CD4-positive, alpha-beta T cell treated with Interleukin-15 for 1 hour (primary cell): Measurements from ENCODE around the gene CDH2.

Experiments used
- DNase-seq: peaks from one replicate; pipeline ENCODE4 v3.0.0-alpha.2; 2020

CDH2 gene

DNA sequence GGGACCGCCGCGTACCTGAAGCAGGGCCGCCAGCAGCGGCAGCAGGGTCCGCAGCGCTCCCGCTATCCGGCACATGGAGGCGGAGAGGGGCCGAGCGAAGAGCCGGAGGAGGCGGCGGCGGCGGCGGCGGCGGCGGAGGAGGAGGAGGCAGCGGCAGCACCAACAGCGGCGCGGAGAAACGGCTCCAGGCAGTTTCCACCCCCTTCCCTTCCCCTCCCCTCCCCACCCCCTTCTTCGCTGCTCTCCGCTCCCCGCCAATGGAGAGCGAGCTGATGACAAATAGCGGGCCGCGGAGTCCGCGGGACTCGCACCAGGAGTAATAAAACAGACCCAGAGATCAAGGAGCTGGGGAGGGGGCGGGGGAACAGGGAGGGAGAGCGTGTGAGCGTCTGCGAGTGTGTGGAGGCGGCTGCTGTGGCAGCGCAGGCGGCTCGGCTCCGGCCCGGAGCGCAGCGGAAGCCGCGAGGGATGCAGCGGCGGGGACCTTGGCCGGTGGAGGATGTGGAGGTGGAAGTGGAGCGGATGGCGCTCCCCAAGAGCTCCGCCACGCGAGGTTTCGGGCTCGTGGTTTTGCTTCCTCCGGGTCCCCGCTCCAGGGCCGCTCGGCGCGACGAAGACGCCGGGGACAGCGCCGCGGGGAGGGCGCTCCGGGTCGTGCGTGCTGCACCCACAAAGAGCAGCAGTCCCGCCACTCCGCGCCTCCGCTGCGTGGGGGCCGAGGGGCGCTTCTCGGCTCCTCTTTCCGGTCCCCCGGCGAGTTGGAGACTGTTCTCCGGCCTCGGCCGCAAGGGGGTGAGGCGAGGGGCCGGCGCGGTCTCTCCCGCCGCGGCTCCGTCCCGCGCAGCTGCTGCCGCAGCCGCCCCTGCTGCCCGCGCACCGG lies at the start of gene CDH2:
Gene CDH2 (minus strand): TSS at position 183 of the 880 bp plus-strand sequence. CDS start 108 bp downstream, at position 75.
- no peak for DNase-seq

DNA sequence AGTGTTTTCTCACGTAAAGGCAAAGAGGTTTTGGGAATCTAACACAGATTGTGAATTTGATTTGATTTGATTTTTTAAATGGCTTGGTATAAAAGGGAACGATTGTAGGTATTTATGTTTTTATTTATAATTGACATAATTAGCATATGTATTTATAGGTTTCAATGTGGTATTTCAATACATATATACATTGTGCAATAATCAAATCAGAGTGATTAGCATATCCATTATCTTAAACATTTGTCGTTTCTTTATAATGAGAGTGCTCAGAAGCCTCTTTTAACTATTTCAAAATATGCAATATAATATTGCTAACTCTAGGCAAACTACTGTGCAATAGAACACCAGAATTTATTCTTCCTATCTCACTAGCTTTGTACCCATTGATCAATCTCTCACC lies 35.1 kb upstream of the CDH2 start:
- DNase-seq = no peak

DNA sequence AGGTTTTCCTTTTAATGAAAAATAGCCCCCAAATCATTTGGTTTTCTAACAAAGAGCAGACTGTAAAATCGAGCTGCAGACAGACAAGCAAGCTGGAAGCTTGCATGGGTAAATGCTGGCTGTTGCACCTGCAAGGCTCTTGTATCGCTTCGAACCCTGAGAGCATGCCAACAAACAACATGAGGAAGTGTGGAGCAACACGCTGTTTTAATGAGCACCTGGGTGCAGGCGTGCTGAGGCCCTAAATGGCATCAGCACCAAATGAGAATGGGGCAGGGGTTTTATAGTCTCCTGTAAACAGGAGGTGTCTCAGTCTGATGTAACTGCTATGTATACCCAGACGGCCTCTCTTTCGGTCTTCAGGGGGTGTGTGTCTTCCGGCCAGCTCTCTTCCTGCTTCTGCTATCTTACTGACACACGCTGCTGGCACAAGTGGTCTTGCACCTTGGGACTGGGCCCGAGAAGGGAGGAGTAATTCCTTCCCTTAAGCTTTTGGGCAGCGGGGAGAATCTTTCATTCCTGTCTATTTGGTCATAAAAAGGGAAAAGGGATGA lies 31.9 kb upstream of the CDH2 start:
- DNase-seq = no peak

DNA sequence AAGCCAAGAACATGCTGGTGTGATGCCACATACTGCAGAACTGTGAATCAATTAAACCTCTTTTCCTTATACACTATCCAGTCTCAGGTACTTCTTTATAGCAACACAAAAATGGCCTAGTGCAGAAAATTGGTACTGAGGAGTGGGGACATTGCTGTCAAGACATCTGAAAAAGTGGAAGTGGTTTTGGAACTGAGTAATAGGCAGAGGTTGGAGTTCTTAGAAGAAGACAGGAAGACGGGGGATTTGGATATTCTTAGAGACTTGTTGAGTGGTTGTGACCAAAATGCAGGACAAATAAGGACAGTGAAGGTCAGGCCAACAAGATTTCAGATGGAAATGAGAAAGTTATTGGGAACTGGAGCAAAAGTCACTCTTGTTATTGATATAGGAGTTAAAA lies 31.3 kb upstream of the CDH2 start:
- no peak for DNase-seq

DNA sequence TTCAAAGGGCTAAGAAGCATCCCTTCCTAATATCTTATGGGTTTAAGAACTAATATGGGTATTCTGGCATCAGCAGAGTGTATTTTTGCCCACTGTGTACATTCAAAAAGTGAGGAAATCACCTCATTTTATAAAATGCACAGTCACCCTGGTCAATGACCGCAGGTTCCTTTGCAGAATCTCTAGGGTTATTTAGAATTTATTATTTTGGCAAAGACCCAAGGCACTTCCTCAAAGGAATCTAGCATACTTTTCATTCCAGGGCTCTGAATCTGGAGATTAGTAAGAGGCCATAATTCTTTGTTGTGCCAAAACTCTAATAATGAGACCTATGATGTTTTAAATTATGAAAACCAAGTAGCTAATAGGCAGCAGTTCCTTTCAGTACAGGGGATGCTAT lies 27.2 kb upstream of the CDH2 start:
- DNase-seq = no peak

DNA sequence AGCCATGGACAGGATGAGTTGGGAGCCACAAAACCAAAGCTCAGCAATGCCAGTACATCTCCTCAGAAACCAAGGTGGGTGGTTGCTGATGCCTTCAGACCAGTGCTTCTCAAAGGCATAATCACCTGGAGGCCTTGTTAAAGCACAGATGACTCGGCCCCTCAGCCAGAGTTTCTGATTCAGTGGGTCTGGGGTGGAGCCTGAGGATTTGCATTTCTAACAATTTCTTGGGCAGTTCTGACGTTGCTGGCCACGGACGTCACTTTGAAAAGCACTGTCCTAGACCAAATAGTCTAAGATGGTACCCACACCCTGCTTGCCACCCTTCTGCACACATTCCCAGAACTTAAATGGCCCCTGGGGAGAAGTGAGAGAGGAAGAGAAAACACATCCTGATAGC lies 24.1 kb upstream of the CDH2 start:
- no peak for DNase-seq

DNA sequence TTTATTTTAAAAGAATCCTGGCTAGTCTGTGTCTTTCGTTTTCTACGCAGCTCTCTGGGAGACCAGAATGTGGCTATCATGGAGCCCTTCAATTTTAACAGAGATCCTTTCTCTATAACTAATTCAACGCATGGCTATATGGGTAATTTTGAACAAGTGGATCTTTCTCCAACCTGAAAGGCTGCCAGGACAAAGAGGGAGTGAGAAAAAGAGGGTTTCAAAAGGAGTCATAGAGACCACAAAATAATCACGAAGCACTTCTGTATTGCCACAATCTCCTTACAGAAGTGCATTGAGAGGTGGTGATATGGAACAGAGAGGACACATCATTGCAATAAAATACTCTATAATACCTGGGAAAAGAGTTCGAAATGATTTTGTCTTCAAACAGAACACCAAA lies 21.7 kb upstream of the CDH2 start:
- DNase-seq = no peak

DNA sequence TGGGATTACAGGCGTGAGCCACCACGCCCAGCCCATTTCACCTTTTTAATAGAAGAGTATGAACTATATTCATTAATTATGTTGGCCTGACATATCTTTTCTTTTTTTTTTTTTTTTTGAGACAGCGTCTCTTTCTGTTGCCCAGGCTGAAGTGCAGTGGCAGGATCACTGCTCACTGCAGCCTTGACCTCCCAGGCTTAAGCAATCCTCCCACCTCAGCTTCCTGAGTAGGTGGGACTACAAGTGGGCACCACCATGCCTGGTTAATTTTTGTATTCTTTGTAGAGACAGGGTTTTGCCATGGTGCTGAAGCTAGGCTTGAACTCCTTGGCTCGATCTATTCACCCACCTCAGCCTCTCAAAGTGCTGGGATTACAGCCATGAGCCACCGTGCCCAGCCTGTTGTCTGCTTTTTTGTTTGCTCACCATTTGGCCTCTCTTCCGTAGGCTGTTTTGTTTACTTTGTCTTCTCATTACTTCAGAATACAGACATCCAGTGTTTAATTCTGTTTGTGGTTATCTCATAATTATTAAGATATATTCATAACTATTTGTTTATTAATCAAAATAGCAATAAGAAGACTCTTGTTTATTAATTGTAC lies 16.3 kb upstream of the CDH2 start:
- DNase-seq = no peak

DNA sequence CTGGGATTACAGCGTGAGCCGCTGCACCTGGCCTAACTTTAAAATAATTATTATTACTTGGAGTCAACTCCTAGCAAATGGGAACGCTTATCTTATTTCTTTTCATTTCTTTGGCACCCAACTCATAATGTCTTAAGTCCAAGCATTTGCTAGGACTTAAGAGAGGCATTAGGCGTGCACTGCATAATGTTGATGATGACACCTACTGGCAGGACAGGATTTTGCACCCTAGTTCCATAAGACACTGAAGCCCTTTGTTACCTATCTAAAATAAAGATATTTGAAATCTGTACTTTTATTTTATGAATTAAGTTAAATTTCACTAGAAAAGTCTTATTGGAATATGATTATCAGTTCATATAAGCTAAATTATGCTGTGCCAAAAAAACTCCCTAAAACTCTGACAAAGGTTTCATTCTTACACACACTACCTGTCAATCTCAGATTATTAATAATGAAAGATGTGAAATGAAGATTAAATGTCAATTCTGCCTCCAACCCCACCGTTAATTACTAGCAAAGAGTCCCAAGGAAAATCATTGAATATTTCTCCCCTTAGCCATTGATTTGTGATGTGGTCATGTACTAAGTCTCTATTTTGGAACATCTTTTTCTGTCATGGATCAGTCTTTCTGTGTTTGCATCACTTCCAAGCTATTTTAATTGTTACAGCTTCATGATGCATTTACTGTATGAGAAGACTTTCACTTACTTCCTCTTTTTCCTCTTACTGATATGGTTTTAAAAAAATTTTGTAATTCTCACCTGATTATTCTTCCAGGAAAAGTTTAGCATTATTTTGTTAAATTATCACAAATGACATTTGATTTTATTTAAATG lies 12.7 kb upstream of the CDH2 start:
- DNase-seq = no peak

DNA sequence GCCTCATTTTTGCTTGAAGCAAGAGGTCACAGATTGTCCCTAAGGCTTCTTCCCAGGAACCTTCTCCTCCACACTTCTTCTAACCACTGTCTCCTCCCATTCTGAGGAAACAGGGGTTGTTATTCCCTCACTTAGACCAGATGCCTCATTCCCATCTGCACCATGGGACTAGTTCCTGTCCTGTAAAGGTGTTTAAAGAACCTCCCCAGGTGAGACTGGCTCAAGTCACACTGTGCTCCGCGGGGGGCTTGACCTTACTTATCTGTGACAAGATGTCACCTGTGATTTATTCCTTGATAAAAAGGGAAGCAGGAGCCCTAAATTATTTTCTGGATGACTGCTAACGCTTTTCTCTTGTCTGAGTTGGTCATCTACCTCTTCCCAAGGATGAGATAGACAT lies 8.2 kb upstream of the CDH2 start:
- DNase-seq = no peak

DNA sequence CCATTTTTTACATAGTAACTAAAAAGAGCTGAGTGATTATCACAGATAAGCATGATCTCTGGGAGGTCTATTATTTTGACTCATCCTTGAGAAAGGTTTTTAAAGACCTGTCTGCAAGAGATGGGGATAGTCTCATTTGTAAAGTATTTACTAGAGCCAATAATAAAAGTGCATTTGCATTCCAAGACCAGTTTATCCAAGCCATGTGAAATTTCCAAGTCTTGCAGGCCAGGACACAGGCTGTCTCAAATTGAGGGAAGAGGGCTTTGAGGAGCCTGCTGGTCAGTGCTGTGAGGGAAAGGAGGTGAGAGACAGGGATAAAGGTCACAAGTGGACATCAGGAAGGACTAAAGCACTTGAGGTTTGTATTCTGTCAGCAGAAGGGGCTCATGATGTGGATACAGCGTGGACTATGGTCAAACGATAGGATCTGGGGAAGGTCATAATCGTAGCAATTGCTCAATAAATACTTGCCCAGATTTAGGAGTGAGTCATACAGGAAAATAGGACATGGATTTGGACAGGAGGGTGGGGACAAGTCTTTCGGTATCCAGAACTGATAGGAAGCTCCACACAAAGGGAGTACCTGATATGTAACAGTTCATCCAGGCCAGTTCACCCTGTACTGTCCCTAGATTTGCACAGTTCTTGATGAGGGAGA lies 6.6 kb upstream of the CDH2 start:
- DNase-seq = no peak

DNA sequence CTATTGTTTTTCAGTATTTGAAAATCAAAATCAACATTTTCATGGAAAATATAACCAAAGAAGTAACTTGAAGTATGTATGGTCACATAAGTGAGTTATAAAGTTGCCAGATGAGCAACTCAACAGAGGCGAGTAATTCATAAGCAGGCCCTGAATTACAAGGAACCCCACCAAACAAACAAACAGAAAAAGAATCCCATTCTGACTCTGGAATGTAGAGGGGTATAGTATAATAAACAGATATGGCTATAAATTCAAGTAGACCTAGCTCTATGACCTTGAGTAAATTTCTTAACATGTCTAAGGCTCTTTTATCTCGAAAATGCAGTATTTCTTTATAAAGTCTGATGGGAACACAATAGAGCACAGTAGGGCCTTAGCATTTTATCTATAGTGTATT lies 4.7 kb upstream of the CDH2 start:
- no peak for DNase-seq

DNA sequence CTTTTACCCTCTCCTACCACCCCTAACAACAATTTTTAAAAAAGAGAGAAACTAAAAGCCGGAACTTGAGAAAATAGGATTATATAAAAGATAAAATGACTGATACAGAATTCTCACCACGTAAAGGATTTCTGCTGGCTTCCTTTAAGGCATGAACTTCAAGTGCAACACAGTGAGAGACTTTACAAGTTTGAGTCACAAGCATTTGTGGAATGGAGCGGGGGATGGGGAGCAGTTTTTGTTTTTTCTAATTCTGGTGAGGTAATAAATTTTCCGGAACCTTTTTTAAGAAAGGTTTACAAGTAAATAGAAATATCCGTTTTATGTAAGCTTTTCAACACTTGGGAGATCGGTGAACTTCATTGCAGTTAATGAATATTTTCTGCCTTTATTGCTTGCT lies 1.8 kb upstream of the CDH2 start:
- no peak for DNase-seq

DNA sequence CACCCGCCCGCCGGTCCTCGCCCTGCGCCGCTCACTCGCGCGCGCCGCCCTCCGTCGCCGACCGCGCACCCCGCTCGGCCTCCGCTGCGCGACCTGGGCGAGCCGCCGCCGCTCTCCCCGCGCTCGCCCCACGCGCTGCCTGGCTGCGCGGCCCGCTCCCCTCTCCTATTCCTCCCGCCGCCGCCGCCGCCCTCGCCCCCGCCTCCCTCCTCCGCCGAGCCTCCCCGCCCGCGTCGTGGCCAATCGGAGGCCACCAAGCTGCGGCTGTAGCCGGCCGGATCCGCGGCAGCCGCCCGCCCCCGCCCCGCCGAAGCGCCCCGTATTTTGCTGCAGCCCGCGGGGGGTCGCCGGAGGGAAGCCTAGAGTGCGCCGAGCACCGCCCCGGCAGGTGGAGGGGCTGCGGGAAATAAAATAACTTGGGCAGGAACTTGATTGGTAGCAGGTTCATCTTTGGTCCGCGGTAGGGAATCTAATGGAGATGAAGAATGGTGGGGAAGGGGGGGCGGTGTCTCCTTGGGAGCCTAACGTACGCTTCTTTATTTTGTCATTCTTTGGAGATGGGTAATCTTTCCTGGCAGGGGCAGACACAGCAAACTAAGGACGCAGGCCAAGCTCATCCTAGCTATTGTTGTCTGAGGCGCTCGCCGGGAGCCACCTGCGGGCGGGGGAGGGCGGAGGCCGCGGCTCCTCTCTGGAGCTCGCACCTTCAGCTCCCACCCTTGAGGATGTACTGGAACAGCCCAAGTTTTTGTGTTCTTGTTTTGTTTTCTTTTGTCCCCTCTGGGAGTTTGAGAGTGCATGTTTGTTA lies 1.1 kb upstream of the CDH2 start:
- DNase-seq = no peak

DNA sequence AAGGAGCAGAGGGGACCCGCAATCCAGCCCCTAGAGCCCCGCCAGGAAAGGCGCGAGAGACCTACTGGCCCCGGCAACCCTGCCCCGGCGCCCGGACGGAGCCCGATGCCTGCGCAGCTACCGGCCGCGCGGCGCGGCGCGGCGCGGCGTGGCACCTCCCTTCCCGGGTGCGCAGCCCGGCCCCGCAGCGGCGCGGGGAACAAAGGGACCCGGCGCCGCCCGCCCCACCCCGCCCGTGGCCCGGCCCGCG lies 307 bp downstream of the CDH2 start:
- DNase-seq = no peak

DNA sequence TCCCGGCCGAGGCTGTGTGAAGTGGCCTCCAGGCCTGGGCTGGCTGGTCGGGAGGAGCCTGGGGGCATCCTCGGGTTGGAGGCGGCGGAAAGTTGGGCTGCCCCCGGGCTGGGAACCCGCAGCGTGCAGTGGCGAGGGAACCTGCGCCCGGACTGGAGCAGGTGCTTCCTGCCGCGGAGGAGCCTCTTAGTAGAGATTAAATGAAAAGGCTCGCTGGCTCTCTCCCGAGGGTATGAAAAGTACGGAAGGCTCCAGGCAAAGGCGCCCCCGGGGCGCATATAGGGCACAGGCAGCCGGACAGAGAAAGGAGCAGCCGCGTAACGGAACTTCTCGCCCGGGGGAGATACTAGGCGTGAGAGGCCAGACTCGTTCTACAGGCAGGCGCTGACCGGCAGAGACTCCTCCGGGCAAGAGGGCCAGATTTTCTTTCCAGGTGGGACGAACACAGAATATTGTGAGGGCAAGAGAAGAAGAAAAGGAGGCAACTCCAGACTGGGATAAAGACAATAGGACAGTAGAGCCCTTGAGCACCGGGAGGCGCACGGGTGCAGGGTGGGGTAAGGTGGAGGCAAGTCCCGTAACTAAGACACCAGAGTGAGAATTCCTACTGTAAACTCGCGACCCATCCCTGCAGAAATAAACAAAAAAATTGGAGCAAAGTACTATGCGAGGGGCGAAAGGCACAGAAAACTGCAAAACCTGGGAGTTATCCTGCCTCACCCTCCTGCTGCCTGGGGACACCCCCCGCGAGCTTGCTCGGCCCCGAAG lies 816 bp downstream of the CDH2 start:
- no peak for DNase-seq

DNA sequence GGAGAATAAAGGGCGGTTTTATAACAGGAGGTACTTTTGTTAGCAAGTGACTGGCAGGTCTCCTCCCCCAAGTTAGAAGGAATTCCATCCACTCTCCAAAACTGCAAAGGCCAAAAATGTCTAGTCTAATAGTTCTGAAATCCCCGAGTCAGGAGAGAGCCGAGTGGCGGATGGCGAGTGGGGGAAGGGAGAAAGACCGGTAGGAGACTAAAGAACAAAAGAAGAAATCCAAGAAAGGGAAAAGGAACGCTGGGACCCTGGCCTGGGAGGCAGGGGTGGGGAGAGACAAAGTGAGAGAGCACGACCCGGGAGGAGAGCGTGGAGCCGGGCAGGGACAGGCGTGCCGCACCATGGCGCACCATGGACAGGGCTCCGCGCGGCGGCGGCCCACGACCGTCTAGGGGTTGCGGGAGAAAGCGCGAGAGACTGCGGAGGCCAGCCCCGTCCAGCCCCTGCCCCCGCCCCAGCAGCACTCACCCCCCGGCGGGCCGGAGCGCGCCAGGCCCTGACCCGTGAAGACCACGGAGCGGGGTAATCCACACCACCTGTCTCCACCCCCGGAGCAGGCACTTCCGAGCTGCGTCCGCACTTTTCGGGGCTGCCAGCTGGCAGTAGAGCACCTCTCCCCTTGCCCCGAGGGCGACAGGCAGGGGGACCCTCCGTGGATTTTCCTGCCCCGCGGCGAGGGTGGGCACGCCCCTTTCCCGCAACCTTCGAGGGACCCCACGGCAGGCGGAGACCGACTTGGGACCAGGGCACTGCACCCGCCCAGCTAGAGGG lies 1.6 kb downstream of the CDH2 start:
- no peak for DNase-seq

DNA sequence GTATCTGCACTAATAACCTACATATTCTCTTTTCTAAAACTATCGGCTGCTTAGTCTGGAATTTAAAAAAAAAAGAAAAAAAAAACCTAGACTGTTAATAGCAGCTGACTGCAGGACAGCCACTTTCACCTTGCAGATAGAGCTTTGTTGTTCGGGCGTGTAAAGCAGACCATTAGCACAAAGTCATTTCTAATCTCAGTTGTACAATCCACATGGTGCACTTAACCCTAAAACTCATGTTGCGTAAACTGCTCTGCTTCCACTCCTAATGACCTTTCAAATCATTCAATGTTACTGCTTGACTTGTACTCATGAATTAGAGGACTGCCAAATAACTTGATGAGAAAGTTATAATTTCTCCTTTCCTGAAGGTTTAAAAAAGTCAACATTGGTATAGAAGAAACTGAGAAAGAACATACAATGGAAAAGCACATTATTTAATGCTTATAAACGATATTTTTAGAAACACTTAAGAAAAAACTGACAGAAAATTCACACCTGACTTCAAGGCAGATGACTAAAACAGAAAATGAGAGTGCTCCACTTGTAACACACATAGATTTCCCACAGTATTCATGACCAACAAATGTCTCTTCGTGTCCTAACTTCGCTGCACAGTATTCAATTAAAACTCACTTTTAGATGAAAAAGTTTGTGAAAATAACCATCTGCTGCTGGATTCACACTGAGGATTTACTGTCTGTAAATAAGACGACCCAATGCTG lies 2.6 kb downstream of the CDH2 start:
- no peak for DNase-seq

DNA sequence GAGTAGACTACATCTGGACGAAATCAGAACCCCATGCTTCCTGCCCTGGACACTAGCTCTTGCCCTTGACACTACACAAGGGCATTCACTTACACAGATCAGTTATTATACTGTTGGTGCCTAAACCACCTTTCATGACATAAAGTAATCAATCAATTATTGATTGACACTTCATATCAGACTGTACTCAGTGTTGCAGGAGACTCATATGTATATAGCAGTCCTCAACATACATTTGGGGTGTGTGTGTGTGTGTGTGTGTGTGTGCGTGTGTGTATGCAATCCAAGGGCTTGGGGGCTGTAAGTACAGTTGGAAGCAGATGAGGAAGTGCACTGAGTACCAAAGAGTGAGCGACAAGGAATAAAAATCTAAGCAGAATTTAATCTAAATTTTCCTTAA lies 5.1 kb downstream of the CDH2 start:
- no peak for DNase-seq

DNA sequence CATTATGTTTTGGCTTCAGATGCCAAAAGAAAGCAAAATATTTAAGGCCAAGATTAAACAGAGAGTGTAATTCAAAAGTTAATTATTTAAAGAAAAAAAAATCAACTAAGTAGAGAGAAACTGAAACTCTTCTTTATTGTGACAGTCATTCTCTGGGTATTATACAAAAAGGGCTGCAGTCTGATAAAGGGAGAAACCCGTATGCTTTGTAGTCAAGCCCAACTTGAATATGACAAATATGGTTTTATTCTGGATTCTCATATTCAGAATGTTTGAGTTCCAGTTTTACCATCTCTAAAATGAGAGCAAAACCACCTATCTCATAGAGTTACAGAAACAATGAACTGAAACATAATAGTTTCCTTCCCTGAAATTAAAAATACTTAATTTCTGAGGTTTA lies 8.2 kb downstream of the CDH2 start:
- no peak for DNase-seq
